GM12878 (cell line): ENCODE data around the gene CROCC. TPM values are rescaled to one million over a fixed set of nuclear protein-coding genes. Genes with fewer than 3 reads are reported as not detected.

ENCODE experiments used
- ATAC-seq: fragments of 200-7000 bp; cut with Tn5 transposase; 3 replicates; pipeline ENCODE4 v1.9.1; 2020; ENCODE audit warnings: mild to moderate bottlenecking, moderate library complexity
- BruUV-seq: library from RNA; stranded (reverse); fragments of 400-500 nt; replicated peaks from 2 replicates; lab custom pipeline; 2021; lab: Mats Ljungman, UMichigan
- CTCF ChIA-PET: fragments of 300-600 bp; sonication (Branson Sonifier 250); formaldehyde crosslinking; extraction: SDS; loops from one replicate; lab custom pipeline; 2021; ENCODE audit warnings: inconsistent platforms; lab: Yijun Ruan, JAX
- POLR2A ChIA-PET: fragments of 350-600 bp; formaldehyde crosslinking; extraction: SDS; loops from one replicate; lab custom pipeline; 2021; ENCODE audit warnings: inconsistent platforms; lab: Charles Lee
- RAD21 ChIA-PET: fragments of 300-600 bp; sonication (Branson Sonifier 250); formaldehyde crosslinking; loops from one replicate; lab custom pipeline; 2023; ENCODE audit warnings: antibody characterized with exemption; ENCODE audit not compliant: unreplicated experiment; lab: Charles Lee
- SMC1A ChIA-PET: fragments of 300-600 bp; sonication (Branson Sonifier 250); formaldehyde crosslinking; loops from one replicate; lab custom pipeline; 2023; ENCODE audit not compliant: unreplicated experiment, uncharacterized antibody; lab: Charles Lee
- DNase-seq: peaks from one replicate; pipeline ENCODE4 v3.0.0-alpha.2; 2011; ENCODE audit warnings: low read depth, low spot score
- FAIRE-seq: peaks from 3 replicates; lab custom pipeline; 2011; peaks lifted over from hg19 to GRCh38; lab: Jason Lieb, UNC
- H2AFZ ChIP-seq: 2 replicates; pipeline ENCODE4 v1.6.0; 2011; ENCODE audit warnings: low read depth, low read length, control low read depth; ENCODE audit not compliant: control insufficient read depth
- H3K27ac ChIP-seq: 2 replicates; pipeline ENCODE4 v1.5.1; 2011; ENCODE audit warnings: control low read depth; ENCODE audit not compliant: control insufficient read depth, insufficient read depth
- H3K27me3 ChIP-seq, 2 experiments: replicated peaks in 1 of 2; 2 replicates each; pipeline versions ENCODE4 v1.6.0 to v1.6.1; 2011; ENCODE audit warnings: low read length in 1 of 2; ENCODE audit not compliant: control insufficient read depth in 2 of 2, insufficient read depth in 2 of 2
- H3K36me3 ChIP-seq, 2 experiments: 2 replicates each; pipeline ENCODE4 v1.5.1; 2011; ENCODE audit warnings: low read length in 1 of 2; ENCODE audit not compliant: control insufficient read depth in 2 of 2, insufficient read depth in 2 of 2
- H3K4me1 ChIP-seq: 2 replicates; pipeline ENCODE4 v1.6.1; 2011; ENCODE audit warnings: mild to moderate bottlenecking, low read length, moderate library complexity, mixed read lengths; ENCODE audit not compliant: control insufficient read depth, insufficient read depth
- H3K4me2 ChIP-seq: 2 replicates; pipeline ENCODE4 v1.6.0; 2011; ENCODE audit warnings: control low read depth; ENCODE audit not compliant: control insufficient read depth, insufficient read depth
- H3K4me3 ChIP-seq: fragments of 200-600 bp; sonication (generic); 2 replicates; pipeline ENCODE4 v1.5.1; 2016
- H3K79me2 ChIP-seq: 2 replicates; pipeline ENCODE4 v1.6.0; 2011; ENCODE audit warnings: low read length; ENCODE audit not compliant: control insufficient read depth, insufficient read depth
- H3K9ac ChIP-seq: 2 replicates; pipeline ENCODE4 v1.8.0; 2011; ENCODE audit warnings: low read length, control low read depth, mixed read lengths; ENCODE audit not compliant: control insufficient read depth, insufficient read depth
- H3K9me3 ChIP-seq: replicated peaks from 3 replicates; pipeline ENCODE4 v1.5.1; 2011; ENCODE audit warnings: mild to moderate bottlenecking, low read length; ENCODE audit not compliant: control insufficient read depth, insufficient read depth
- H4K20me1 ChIP-seq: 2 replicates; pipeline ENCODE4 v1.6.0; 2011; ENCODE audit not compliant: control insufficient read depth, insufficient read depth
- CBX5 ChIP-seq: sonication (generic); IDR thresholded peaks from 2 replicates; pipeline ENCODE4 v1.6.1; 2016; ENCODE audit warnings: low read depth, moderate library complexity, mild to moderate bottlenecking, inconsistent platforms
- ETV6 ChIP-seq, 2 experiments: fragments of 450-650 bp in 1 of 2; IDR thresholded peaks in 1 of 2; conservative IDR thresholded peaks in 1 of 2; 2 replicates each; pipeline ENCODE4 v1.6.1; 2014; ENCODE audit warnings: antibody characterized with exemption in 1 of 2, borderline replicate concordance in 1 of 2, low read depth in 1 of 2, mild to moderate bottlenecking in 1 of 2, moderate library complexity in 1 of 2
- HDAC6 ChIP-seq: fragments of 200-600 bp; sonication (generic); IDR thresholded peaks from one replicate; pipeline ENCODE4 v1.8.0; 2017; ENCODE audit warnings: antibody characterized with exemption; ENCODE audit not compliant: unreplicated experiment
- NBN ChIP-seq: fragments of 450-650 bp; IDR thresholded peaks from 2 replicates; pipeline ENCODE4 v1.6.1; 2016
- NR2C1 ChIP-seq: fragments of 450-650 bp; IDR thresholded peaks from 2 replicates; pipeline ENCODE4 v1.6.1; 2017; ENCODE audit warnings: antibody characterized with exemption, mild to moderate bottlenecking, moderate library complexity
- PAX8 ChIP-seq: fragments of 450-650 bp; IDR thresholded peaks from 2 replicates; pipeline ENCODE4 v1.6.1; 2017; ENCODE audit warnings: mild to moderate bottlenecking, moderate library complexity
- WGBS: methylation state at CpG from one replicate; pipeline ENCODE4 v1.1.6; 2016; ENCODE audit warnings: low lambda C conversion rate; ENCODE audit not compliant: insufficient replicate concordance, insufficient coverage; ENCODE audit errors: missing lambda C conversion rate; 5-methylcytosine and 5-hydroxymethylcytosine counted together
- in situ Hi-C: fragments of 300-500 bp; cut with MboI; formaldehyde crosslinking; loops from 9 replicates; pipeline ENCODE4 v1.14.3; 2018; ENCODE audit warnings: mixed read lengths
- intact Hi-C: fragments of 100-400 bp; cut with micrococcal nuclease; formaldehyde crosslinking; loops from one replicate; pipeline ENCODE4 v1.14.2; 2022; ENCODE audit not compliant: unreplicated experiment
- polyA plus RNA-seq, 11 experiments: library from polyadenylated mRNA; depleted of rRNA in 4 of 11; unstranded in 6 of 11; stranded (reverse) in 5 of 11; fragments of >200 nt; fragmentation: Nextera tagmentation in 4 of 11; fragmentation: Illumina TruSeq in 1 of 11; extraction: Ambion mirVana in 4 of 11; extraction: Trizol in 1 of 11; gene quantifications; 1 replicate in 1 of 11; 2 replicates in 10 of 11; pipeline versions ENCODE4 v1.2.1 to v1.2.3, GENCODE V29; 2011 to 2016; ENCODE audit warnings: inconsistent platforms in 2 of 11, missing spikeins in 2 of 11, low read depth in 1 of 11
- total RNA-seq, 4 experiments: library from RNA; depleted of rRNA in 3 of 4; stranded (reverse); fragments of >200 nt in 3 of 4; fragmentation: Illumina TruSeq in 1 of 4; extraction: Trizol in 1 of 4; gene quantifications; 2 replicates each; pipeline versions ENCODE4 v1.2.1 to v1.2.3, GENCODE V29; 2013 to 2021
- TF ChIP-seq, protein P1 (sequence below): IDR thresholded peaks from 2 replicates; pipeline ENCODE4 v1.6.1; 2012; ENCODE audit warnings: mild to moderate bottlenecking, low read depth, low read length

The CROCC gene
- total and polyA plus RNA-seq, 10 of the 15 experiments (the other 5 are each of a cell fraction or from before 2014, with no cell fraction given): 0.04 to 5.5 (median 2.3) TPM

DNA sequence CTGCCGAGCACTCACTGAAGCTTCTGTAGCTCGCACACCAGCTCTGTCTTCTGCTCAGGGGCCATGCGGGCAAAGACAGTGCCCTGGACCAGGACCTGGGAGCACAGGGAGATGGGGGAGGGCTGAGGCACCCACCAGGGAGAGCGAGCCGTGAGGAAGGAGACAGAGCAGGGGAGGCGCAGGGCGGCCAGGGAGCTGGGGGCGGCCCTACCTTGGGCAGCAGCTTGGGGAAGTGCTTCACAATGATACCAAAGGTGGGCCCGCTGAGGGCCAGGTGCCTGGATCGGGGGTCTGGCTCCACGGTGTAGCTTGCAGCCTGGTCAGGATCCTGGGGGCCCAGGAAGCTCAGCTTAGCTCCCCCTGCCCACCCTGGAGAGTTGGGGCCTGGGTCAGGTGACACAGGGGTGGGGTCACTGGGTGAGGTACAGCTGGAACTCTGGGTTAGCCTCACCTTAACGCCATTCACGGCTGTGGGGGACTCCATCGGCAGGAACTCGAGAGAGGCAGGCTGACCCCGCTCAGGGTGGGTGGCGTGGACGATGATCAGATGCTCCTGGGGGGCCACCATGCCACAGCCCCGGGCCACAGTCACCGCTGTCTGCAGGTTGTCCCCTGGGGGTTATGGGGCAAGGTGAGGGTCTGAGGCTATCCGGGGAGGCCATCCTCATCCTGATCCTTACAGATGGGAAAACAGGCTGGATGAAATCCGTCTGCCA, 68.1 kb downstream of the CROCC start:
- Histone ChIP-seq H3K27me3 (no peaks in the 10 kb centered on the region), H3K4me3 (no peak overlapping the region), H3K9me3 (no peaks in the 10 kb centered on the region), H3K27ac (no peak overlapping the region), H3K4me2 (no peak overlapping the region), H4K20me1 (no peaks in the 10 kb centered on the region), H3K79me2 (no peaks in the 10 kb centered on the region)
- FAIRE-seq: no peak
- SMC1A ChIA-PET: no interaction called here
- ATAC-seq: no peak
- in situ Hi-C loops: no loop called here
- TF ChIP-seq CBX5 (no peak), NR2C1 (no peak), PAX8 (no peak), ETV6 (conservative IDR thresholded peaks at IDR 0.05 in 1 of 2, IDR thresholded peaks at IDR 0.05 in 1 of 2; ENCODE audit: borderline replicate concordance in 1 of 2, low read depth in 1 of 2) (no peak), NBN (no peak), HDAC6 (no peak)
- TF ChIP-seq, protein P1, sequence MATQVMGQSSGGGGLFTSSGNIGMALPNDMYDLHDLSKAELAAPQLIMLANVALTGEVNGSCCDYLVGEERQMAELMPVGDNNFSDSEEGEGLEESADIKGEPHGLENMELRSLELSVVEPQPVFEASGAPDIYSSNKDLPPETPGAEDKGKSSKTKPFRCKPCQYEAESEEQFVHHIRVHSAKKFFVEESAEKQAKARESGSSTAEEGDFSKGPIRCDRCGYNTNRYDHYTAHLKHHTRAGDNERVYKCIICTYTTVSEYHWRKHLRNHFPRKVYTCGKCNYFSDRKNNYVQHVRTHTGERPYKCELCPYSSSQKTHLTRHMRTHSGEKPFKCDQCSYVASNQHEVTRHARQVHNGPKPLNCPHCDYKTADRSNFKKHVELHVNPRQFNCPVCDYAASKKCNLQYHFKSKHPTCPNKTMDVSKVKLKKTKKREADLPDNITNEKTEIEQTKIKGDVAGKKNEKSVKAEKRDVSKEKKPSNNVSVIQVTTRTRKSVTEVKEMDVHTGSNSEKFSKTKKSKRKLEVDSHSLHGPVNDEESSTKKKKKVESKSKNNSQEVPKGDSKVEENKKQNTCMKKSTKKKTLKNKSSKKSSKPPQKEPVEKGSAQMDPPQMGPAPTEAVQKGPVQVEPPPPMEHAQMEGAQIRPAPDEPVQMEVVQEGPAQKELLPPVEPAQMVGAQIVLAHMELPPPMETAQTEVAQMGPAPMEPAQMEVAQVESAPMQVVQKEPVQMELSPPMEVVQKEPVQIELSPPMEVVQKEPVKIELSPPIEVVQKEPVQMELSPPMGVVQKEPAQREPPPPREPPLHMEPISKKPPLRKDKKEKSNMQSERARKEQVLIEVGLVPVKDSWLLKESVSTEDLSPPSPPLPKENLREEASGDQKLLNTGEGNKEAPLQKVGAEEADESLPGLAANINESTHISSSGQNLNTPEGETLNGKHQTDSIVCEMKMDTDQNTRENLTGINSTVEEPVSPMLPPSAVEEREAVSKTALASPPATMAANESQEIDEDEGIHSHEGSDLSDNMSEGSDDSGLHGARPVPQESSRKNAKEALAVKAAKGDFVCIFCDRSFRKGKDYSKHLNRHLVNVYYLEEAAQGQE: no peak
- TF ChIP-seq, all 136 proteins: peak for 0
- Histone ChIP-seq H3K4me1 (no peaks in the 10 kb centered on the region), H3K9ac (no peak overlapping the region), H3K36me3 (no peaks in the 10 kb centered on the region), H2AFZ (no peak overlapping the region)
- POLR2A ChIA-PET: no interaction called here
- WGBS: 88% methylated on average over 22 of the region's 22 CpGs
- RAD21 ChIA-PET: interaction anchor here (1.0 kb wide), 1 partner anchor 56 kb away, joined by 3 read pairs; no protein-coding TSS in a partner anchor
- intact Hi-C loops: no loop called here
- BruUV-seq: no TSS peak
- DNase-seq: no peak
- CTCF ChIA-PET: interaction anchor here (1.0 kb wide), 1 partner anchor 56 kb away, joined by 5 read pairs; no protein-coding TSS in a partner anchor
